Heart left ventricle (tissue), 16 donors: Measurements from ENCODE around the gene CELF2. TPM values are rescaled to one million over a fixed set of nuclear protein-coding genes. Genes with fewer than 3 reads are reported as not detected.

Experiments
- ATAC-seq, 4 donors: fragments of 200-7000 bp; cut with Tn5 transposase; one replicate each; pipeline ENCODE4 v1.9.1; 2020 to 2022; ENCODE audit warnings: moderate library complexity in 4 of 4, mild to moderate bottlenecking in 3 of 4, moderate number of reproducible peaks in 1 of 4
- DNase-seq, 5 donors: peaks; one replicate each; pipeline ENCODE4 v3.0.0-alpha.2; 2020
- H3K27ac ChIP-seq, 12 donors: fragments of 200-600 bp; sonication (generic) in 4 of 12; one replicate each; pipeline versions ENCODE4 v1.5.0 to v1.8.0; 2016 to 2022; ENCODE audit warnings: mild to moderate bottlenecking in 2 of 12
- H3K27me3 ChIP-seq, 9 donors: fragments of 200-600 bp; sonication (generic) in 2 of 9; one replicate each; pipeline versions ENCODE4 v1.5.1 to v1.8.0; 2016 to 2022; ENCODE audit warnings: mild to moderate bottlenecking in 3 of 9
- H3K36me3 ChIP-seq, 9 donors: fragments of 200-600 bp; sonication (generic) in 2 of 9; one replicate each; pipeline versions ENCODE4 v1.5.0 to v1.8.0; 2018 to 2022; ENCODE audit warnings: mild to moderate bottlenecking in 2 of 9
- H3K4me1 ChIP-seq, 12 donors: fragments of 200-600 bp; sonication (generic) in 4 of 12; one replicate each; pipeline versions ENCODE4 v1.5.0 to v1.8.0; 2016 to 2022; ENCODE audit warnings: mild to moderate bottlenecking in 3 of 12
- H3K4me3 ChIP-seq, 12 donors: fragments of 200-600 bp; sonication (generic) in 4 of 12; one replicate each; pipeline versions ENCODE4 v1.5.0 to v1.8.0; 2017 to 2022; ENCODE audit warnings: mild to moderate bottlenecking in 9 of 12, moderate library complexity in 4 of 12
- H3K9me3 ChIP-seq, 12 donors: fragments of 200-600 bp; sonication (generic) in 4 of 12; one replicate each; pipeline versions ENCODE4 v1.5.0 to v1.8.0; 2016 to 2022; ENCODE audit warnings: mild to moderate bottlenecking in 1 of 12
- CTCF ChIP-seq, 12 donors: fragments of 200-600 bp; sonication (generic) in 4 of 12; IDR thresholded peaks; one replicate each; pipeline versions ENCODE4 v1.5.0 to v1.8.0; 2018 to 2022; ENCODE audit warnings: antibody characterized with exemption in 12 of 12, mild to moderate bottlenecking in 5 of 12
- POLR2A ChIP-seq, 2 donors: fragments of 450-650 bp; IDR thresholded peaks; one replicate each; pipeline ENCODE4 v1.6.1; 2017; ENCODE audit warnings: antibody characterized with exemption in 2 of 2, mild to moderate bottlenecking in 2 of 2, moderate library complexity in 2 of 2
- WGBS, 4 donors: extraction: QIAGEN DNeasy Blood & Tissue Kit in 2 of 4; methylation state at CpG; one replicate each; pipeline versions ENCODE4 v1.1.5 to v1.1.7; 2013 to 2018; 5-methylcytosine and 5-hydroxymethylcytosine counted together
- intact Hi-C, 10 donors: fragments of 100-400 bp; cut with DNase I; formaldehyde crosslinking; loops; one replicate each; pipeline versions ENCODE4 v1.11.1 to v1.14.2; 2022
- polyA plus RNA-seq, 2 donors: library from polyadenylated mRNA; stranded (reverse); fragments of 200-250 nt; gene quantifications; one replicate each; pipeline ENCODE4 v1.2.3, GENCODE V29; 2013
- total RNA-seq, 9 donors: library from RNA; depleted of rRNA in 2 of 9; stranded (reverse); fragments of >200 nt in 2 of 9; fragmentation: NEBNext Ultra II Directional in 3 of 9; extraction: Animal tissue kit (Norgen Biotek cat#: 25700) in 3 of 9; gene quantifications; one replicate each; pipeline versions ENCODE4 v1.1.0 to v1.2.4, GENCODE V29; 2016 to 2023
- donor health status: ischemic (EF 13 %, LVEDD 7.1; RV severe dilation, severe dysfunction).
- donor health status: healthy with polysubstance abuse.
- donor health status: DM: no; HTN: yes; CAD: no.
- donor health status: DM: no; HTN: no; CAD: no.
- donor health status: ischemic (EF 25% LVEDD 6.9; RV normal size, moderate dysfunction).
- donor health status: ischemic (EF 25% LVEDD 5.7; RV mildly dilated, moderate dysfunction).
- donor health status: healthy.
- donor health status: DM: yes; HTN: yes; CAD: no.
- donor health status: ischemic (EF 35%, LVEDD 5.7; RV mildly dilated, moderate dysfunction).
- donor health status: nonischemic (EF 11% LVEDD 7.7; RV severe dilation, severe dysfunction).
- donor health status: DM: yes; HTN: yes; CAD: no.
- donor health status: PGD.
- donor health status: ischemic (EF 29% LVEDD 5.4; RV normal size, mild dysfunction).
- donor health status: nonischemic (EF 23%, LVEDD 6.1; RV moderate dilation, normal function).

The CELF2 gene
- total and polyA plus RNA-seq, 11 donors: 14.2 to 103 (median 67.1) TPM

DNA sequence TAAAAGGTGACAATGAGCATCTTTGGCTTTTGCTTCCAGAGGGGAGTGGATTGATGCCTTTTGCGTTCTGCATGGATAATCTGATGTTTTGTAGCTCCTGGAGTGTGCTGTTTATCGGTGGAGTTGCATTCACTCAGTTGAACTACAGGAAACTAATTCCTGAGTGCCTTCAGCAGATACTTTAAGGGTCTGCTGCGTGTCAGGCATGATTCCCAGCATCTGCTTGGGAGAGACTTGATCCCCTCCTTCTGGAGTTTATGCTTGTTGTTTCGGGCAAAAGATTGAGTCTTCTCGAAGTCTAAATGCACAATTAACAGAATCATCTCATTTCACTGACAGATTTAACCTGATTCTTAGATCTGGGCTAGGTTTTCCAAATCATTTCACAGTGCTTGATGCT is 46.2 kb downstream of the CELF2 start:
- H3K27ac ChIP-seq: no peak overlapping the region
- no peak for TF ChIP-seq CTCF (IDR thresholded peaks at IDR 0.05)
- TF ChIP-seq POLR2A (IDR thresholded peaks at IDR 0.05): no peak
- H3K4me3 ChIP-seq: no peak overlapping the region
- H3K27me3 ChIP-seq: no peaks in the 10 kb centered on the region
- 50 to 57% (median 54%) methylated on average over 5 of the region's 5 CpGs for WGBS, 4 donors
- peaks cover 0 to 7% (median 0%) of the 10 kb centered on the region in 12 donors for H3K9me3 ChIP-seq
- ATAC-seq: no peak
- peaks cover 0 to 63% (median 33%) of the 10 kb centered on the region in 12 donors for H3K4me1 ChIP-seq
- intact Hi-C loops: no loop called here
- no peak for DNase-seq
- H3K36me3 ChIP-seq: no peaks in the 10 kb centered on the region

GRCh38 chr10:11064832-11065231 is 47.2 kb downstream of the CELF2 start:
- ATAC-seq (no peak), DNase-seq (no peak)
- TF ChIP-seq CTCF (IDR thresholded peaks at IDR 0.05): no peak
- no peak for TF ChIP-seq POLR2A (IDR thresholded peaks at IDR 0.05)
- intact Hi-C loops: no loop called here
- 74 to 84% (median 79%) methylated on average over 4 of the region's 4 CpGs for WGBS, 4 donors
- Histone ChIP-seq H3K36me3 (no peaks in the 10 kb centered on the region), H3K4me1 (peaks cover 0 to 54% (median 29%) of the 10 kb centered on the region in 12 donors), H3K27me3 (no peaks in the 10 kb centered on the region), H3K9me3 (peaks cover 0 to 7% (median 0%) of the 10 kb centered on the region in 12 donors), H3K4me3 (no peak overlapping the region), H3K27ac (no peak overlapping the region)

- DNase-seq (no peak), ATAC-seq (peak in 3 of 4 donors; percentile 36 to 63 (median 51))
- Histone ChIP-seq H3K9me3 (peaks cover 0 to 7% (median 0%) of the 10 kb centered on the region in 12 donors), H3K4me1 (peaks cover 0 to 52% (median 28%) of the 10 kb centered on the region in 12 donors), H3K36me3 (no peaks in the 10 kb centered on the region), H3K4me3 (no peak overlapping the region), H3K27me3 (no peaks in the 10 kb centered on the region), H3K27ac (peak overlapping the region in 1 of 12 donors; percentile 6)
- TF ChIP-seq POLR2A (IDR thresholded peaks at IDR 0.05) (no peak), CTCF (IDR thresholded peaks at IDR 0.05) (no peak)
- WGBS, 4 donors: 48 to 65% (median 58%) methylated on average over 4 of the region's 4 CpGs
- intact Hi-C loops: no loop called here
Observed at GRCh38 chr10:11065567-11065966, 47.9 kb downstream of the CELF2 start.

GRCh38 chr10:11066520-11066919 is 48.8 kb downstream of the CELF2 start:
- H3K36me3 ChIP-seq: no peaks in the 10 kb centered on the region
- peaks cover 0 to 61% (median 25%) of the 10 kb centered on the region in 12 donors for H3K4me1 ChIP-seq
- H3K27ac ChIP-seq: no peak overlapping the region
- ATAC-seq: peak in 2 of 4 donors; percentile 13 to 52
- TF ChIP-seq POLR2A (IDR thresholded peaks at IDR 0.05) (no peak), CTCF (IDR thresholded peaks at IDR 0.05) (no peak)
- H3K9me3 ChIP-seq: peaks cover 0 to 7% (median 0%) of the 10 kb centered on the region in 12 donors
- H3K27me3 ChIP-seq: no peaks in the 10 kb centered on the region
- no peak for DNase-seq
- no peak overlapping the region for H3K4me3 ChIP-seq
- 81 to 84% (median 82%) methylated on average over 4 of the region's 4 CpGs for WGBS, 4 donors
- intact Hi-C loops: no loop called here
